Activated naive CD4-positive, alpha-beta T cell treated with anti-CD3 and anti-CD28 coated beads, Interleukin-2, amount 10 ng/mL, durations not matched to agents 7 days and 5 days (primary cell): ENCODE measurements around the gene LYRM1.
"Not testable (repeated sequence)": the region's sequence is repeated elsewhere in the genome, so short reads cannot be mapped to it uniquely, and the experiment has no call there.

Source experiments
- CTCF ChIA-PET: fragments of 350-600 bp; sonication (Branson Sonifier 250); formaldehyde crosslinking; loops from one replicate; lab custom pipeline; 2021; ENCODE audit warnings: antibody characterized with exemption; lab: Charles Lee
- DNase-seq: peaks from one replicate; pipeline ENCODE4 v3.0.0-alpha.2; 2020
- H3K27ac Mint-ChIP-seq: one replicate; pipeline ENCODE4 v1.8.0; 2021; ENCODE audit warnings: mild to moderate bottlenecking, moderate library complexity, mixed read lengths
- H3K27me3 Mint-ChIP-seq: one replicate; pipeline ENCODE4 v1.8.0; 2021; ENCODE audit warnings: mild to moderate bottlenecking, mixed read lengths
- H3K36me3 Mint-ChIP-seq: one replicate; pipeline ENCODE4 v1.8.0; 2021; ENCODE audit warnings: mixed read lengths
- H3K4me1 Mint-ChIP-seq: one replicate; pipeline ENCODE4 v1.8.0; 2021; ENCODE audit warnings: mixed read lengths
- H3K4me3 Mint-ChIP-seq: one replicate; pipeline ENCODE4 v1.8.0; 2021; ENCODE audit warnings: mild to moderate bottlenecking, moderate library complexity, mixed read lengths
- H3K9me3 Mint-ChIP-seq: one replicate; pipeline ENCODE4 v1.8.0; 2021; ENCODE audit warnings: mixed read lengths

The LYRM1 gene

DNA sequence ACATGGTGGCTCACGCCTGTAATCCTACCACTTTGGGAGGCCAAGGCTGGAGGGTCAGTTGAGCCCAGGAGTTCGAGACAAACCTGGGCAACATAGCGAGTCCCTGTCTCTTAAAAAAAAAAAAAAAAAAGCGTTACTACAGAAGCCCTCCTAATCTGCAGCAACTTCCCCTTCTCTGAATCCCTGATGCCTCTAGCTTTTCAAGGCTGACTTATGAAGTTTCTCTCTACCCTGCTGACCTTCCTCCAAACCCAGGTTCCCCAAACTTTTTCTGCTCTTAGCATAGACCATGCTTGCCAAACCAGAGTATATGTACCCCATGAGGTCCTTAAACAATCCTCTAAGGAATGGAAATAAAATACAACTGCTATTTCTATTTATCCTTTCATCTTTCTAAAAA is 16.4 kb downstream of the LYRM1 start:
- Mint-ChIP-seq H3K4me3 (no peak overlapping the region), H3K27me3 (no peaks in the 10 kb centered on the region), H3K36me3 (peaks cover 17% of the 10 kb centered on the region), H3K4me1 (peaks cover 8% of the 10 kb centered on the region), H3K27ac (no peak overlapping the region), H3K9me3 (no peaks in the 10 kb centered on the region)
- CTCF ChIA-PET = no interaction called here
- DNase-seq = no peak

DNA sequence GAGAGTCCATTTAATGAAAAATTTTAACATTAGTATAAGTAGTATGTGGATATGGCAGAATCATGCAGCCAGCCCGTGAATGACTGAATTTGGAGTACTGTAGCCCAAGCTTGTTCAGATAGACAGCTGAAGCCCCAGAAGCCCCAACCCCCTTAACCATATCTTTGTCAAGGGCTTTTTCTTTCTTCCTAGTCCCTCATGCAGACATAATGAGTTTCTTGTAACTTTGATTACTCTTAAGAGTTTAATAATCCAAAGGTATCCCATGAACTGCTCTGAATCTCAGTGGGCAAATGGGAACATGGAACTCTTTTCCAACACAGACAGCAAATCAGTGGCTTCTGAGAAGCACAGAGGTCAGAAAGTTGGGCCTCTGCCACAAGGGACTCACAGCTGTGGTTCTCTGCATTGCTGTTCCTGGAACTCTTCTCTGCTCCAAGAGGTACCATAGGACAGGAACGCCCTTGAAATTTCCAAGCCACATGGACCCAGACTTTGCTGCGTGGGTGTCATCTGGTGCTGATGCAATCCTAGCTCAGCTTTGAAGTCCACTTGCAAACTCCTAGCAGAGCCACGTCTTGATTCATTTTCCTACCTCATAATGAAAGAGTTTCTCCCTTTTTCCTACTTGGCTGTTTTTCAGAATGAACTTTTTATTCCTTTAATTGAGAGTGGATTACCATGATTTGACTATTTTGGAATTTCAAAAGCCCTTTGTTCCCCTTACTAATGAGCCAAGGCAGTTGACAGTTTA is 18.1 kb downstream of the LYRM1 start:
- Mint-ChIP-seq H3K9me3 (no peaks in the 10 kb centered on the region), H3K27me3 (no peaks in the 10 kb centered on the region), H3K27ac (no peak overlapping the region), H3K4me1 (peaks cover 3% of the 10 kb centered on the region), H3K36me3 (peaks cover 19% of the 10 kb centered on the region), H3K4me3 (no peak overlapping the region)
- DNase-seq = no peak
- CTCF ChIA-PET = no interaction called here

DNA sequence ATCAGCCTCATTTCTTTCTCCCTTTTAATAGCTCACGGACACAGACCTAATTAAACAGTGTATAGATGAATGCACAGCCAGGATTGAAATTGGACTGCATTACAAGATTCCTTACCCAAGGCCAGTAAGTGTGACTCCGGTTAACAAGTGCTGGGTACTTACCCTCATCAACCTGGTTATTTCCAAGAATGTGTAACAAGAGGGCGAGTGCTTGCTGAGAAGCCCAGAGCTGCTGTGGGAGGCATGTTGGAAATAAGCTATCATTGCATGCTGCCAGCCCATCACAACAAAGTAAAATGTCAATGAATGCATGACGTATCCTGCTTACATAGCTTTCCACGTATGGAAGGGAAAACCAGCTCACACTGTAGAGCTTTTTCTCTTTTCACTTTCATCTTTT is 19.5 kb downstream of the LYRM1 start:
- no peak for DNase-seq
- H3K9me3 Mint-ChIP-seq = no peaks in the 10 kb centered on the region
- H3K27me3 Mint-ChIP-seq = no peaks in the 10 kb centered on the region
- no peak overlapping the region for H3K27ac Mint-ChIP-seq
- H3K36me3 Mint-ChIP-seq = peaks cover 19% of the 10 kb centered on the region
- H3K4me1 Mint-ChIP-seq = no peaks in the 10 kb centered on the region
- no peak overlapping the region for H3K4me3 Mint-ChIP-seq
- CTCF ChIA-PET = interaction anchor here (0.8 to 1.0 kb wide), 2 partner anchors 17 to 70 kb away, joined by 4 read pairs; no protein-coding TSS in a partner anchor

DNA sequence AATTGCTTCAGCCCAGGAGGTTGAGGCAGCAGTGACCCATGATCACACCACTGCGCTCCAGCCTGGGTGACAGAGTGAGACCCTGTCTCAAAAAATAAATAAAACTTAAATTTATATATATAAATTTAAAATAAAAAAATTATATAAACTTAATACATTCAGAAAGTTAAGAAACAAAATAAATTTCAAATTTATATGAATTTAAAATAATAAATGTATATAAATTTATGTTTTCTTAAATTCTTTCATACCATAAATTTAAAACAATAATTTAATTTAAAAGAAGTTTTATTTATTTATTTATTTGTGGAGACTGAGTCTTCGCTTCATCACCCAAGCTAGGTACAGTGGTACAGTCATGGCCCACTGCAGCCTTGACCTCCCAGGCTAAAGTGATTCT is 20.2 kb downstream of the LYRM1 start:
- H3K4me1 Mint-ChIP-seq = no peaks in the 10 kb centered on the region
- H3K36me3 Mint-ChIP-seq = peaks cover 17% of the 10 kb centered on the region
- CTCF ChIA-PET = interaction anchor here (1.0 kb wide), 1 partner anchor 70 kb away, joined by 4 read pairs; no protein-coding TSS in a partner anchor
- no peak overlapping the region for H3K4me3 Mint-ChIP-seq
- H3K27ac Mint-ChIP-seq = no peak overlapping the region
- no peaks in the 10 kb centered on the region for H3K27me3 Mint-ChIP-seq
- no peaks in the 10 kb centered on the region for H3K9me3 Mint-ChIP-seq
- DNase-seq = no peak

DNA sequence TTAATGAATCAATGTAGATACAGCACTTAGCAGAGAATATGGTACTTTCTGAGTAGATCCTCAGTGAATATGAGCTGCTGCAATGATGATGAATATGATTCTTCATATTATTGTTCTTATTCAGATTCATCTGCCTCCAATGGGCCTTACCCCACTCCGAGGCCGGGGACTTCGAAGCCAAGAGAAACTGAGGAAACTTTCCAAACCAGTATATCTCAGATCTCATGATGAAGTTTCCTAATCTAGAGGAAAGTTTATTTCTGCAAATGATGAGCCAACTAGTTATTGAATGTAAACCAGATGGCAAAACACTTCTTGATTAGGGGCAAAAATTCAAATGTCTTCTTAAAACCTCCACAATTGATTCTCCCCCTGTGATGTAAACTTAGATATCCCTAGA is 23.3 kb downstream of the LYRM1 start:
- no peak for DNase-seq
- Mint-ChIP-seq H3K27ac (no peak overlapping the region), H3K36me3 (peaks cover 11% of the 10 kb centered on the region), H3K27me3 (no peaks in the 10 kb centered on the region), H3K4me1 (no peaks in the 10 kb centered on the region), H3K4me3 (no peak overlapping the region), H3K9me3 (no peaks in the 10 kb centered on the region)
- CTCF ChIA-PET = no interaction called here

DNA sequence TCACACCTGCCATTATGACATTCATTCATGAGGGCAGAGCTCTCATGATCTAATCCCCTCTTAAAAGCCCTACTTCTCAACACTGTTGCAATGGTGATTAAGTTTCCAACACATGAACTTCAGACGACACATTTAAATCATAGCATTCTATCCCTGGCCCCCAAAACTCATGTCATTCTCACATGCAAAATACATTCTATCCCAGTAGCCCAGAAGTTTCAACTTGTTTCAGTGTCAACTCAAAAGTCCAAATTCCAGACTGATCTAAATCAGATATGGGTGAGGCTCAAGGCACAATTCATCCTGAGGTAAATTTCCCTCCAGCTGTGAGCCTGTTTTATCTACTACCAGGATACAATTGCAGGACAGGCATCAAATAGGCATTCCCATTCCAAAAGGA is 25.2 kb downstream of the LYRM1 start:
- CTCF ChIA-PET = no interaction called here
- no peak for DNase-seq
- H3K4me1 Mint-ChIP-seq = no peaks in the 10 kb centered on the region
- no peaks in the 10 kb centered on the region for H3K27me3 Mint-ChIP-seq
- H3K9me3 Mint-ChIP-seq = no peaks in the 10 kb centered on the region
- H3K36me3 Mint-ChIP-seq = peaks cover 9% of the 10 kb centered on the region
- no peak overlapping the region for H3K27ac Mint-ChIP-seq
- no peak overlapping the region for H3K4me3 Mint-ChIP-seq

DNA sequence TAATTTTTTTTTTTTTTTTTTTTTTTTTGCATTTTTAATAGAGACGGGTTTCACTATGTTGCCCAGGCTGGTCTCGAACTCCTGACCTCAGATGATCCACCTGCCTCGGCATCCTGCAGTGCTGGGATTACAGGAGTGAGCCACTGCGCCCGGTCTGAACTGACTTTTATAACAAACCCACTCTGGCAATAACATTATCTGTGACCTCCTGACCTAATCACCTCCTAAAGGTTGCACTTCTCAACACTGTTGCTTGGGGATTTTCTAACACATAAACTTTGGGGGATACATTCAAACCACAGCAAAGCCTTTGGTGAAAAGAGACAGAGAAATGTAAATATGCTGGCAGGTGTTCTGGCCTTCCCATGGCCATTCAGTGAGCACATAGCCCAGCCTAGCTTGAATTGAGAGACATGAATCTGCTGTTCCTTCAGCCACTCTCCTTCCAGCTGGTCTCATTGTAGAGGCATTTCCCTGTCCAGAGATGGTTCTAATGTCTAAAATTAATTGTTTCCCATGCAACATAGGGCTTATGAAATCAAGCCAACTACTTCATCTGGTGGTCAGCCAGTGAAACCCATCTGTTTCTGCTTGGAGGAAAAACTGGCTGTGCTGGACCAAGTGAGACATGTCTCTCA is 28.3 kb downstream of the LYRM1 start:
- no peak for DNase-seq
- H3K4me3 Mint-ChIP-seq = no peak overlapping the region
- CTCF ChIA-PET = no interaction called here
- no peaks in the 10 kb centered on the region for H3K4me1 Mint-ChIP-seq
- peaks cover 4% of the 10 kb centered on the region for H3K27me3 Mint-ChIP-seq
- no peaks in the 10 kb centered on the region for H3K9me3 Mint-ChIP-seq
- H3K36me3 Mint-ChIP-seq = peaks cover 8% of the 10 kb centered on the region
- no peak overlapping the region for H3K27ac Mint-ChIP-seq

DNA sequence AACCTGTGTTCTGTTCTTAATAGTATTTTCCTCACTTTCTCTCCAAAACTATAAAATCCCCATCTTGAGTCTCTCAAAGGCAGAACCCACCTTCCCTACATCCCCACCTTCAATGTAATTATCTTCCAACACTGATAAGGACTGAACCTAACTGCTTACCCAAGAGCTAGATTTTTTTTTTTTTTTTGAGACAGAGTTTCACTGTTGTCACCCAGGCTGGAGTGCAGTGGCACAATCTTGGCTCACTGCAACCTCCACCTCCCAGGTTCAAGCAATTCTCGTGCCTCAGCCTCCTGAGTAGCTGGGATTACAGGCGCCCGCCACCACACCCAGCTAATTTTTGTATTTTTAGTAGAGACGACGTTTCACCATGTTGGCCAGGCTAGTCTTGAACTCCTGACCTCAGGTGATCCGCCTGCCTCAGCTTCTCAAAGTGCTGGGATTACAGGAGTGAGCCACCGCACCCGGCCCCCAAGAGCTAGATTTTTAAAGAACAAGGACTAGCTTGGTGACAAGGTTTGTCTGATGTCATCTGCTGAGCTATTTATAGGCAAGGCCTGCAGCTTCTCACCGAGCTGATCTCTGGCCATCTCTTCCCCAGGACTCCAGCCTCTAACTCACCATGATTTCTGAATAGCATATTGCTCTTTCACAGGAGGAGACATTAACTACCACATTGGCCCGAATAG is 29.2 kb downstream of the LYRM1 start:
- H3K27ac Mint-ChIP-seq, H3K27me3 Mint-ChIP-seq, H3K4me3 Mint-ChIP-seq, H3K9me3 Mint-ChIP-seq, H3K4me1 Mint-ChIP-seq, H3K36me3 Mint-ChIP-seq, DNase-seq: not testable (repeated sequence)
- CTCF ChIA-PET = interaction anchor here (0.6 kb wide), 1 partner anchor 15 kb away, joined by 3 read pairs; no protein-coding TSS in a partner anchor

DNA sequence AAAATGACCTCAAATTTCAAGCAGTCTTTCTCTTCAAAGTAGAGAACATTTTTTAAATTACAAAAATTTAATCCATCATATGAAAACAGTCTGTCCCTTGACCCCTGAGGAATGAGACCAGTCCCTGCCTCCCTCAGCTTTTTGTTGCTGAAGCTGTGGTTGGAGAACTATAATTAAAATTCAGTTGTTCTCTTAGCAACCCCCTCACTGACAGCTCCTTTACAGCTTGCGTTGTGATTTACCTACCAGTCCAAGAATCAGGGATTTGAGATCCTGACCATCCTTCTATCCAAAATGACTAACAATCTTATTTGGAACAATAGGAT is 29.8 kb downstream of the LYRM1 start:
- Mint-ChIP-seq H3K36me3 (peaks cover 8% of the 10 kb centered on the region), H3K4me3 (no peak overlapping the region), H3K9me3 (no peaks in the 10 kb centered on the region), H3K27ac (no peak overlapping the region), H3K4me1 (no peaks in the 10 kb centered on the region), H3K27me3 (peaks cover 5% of the 10 kb centered on the region)
- CTCF ChIA-PET = interaction anchor here (0.6 to 0.7 kb wide), 2 partner anchors 9 to 14 kb away, joined by 3 to 5 read pairs; no protein-coding TSS in a partner anchor
- DNase-seq = no peak

DNA sequence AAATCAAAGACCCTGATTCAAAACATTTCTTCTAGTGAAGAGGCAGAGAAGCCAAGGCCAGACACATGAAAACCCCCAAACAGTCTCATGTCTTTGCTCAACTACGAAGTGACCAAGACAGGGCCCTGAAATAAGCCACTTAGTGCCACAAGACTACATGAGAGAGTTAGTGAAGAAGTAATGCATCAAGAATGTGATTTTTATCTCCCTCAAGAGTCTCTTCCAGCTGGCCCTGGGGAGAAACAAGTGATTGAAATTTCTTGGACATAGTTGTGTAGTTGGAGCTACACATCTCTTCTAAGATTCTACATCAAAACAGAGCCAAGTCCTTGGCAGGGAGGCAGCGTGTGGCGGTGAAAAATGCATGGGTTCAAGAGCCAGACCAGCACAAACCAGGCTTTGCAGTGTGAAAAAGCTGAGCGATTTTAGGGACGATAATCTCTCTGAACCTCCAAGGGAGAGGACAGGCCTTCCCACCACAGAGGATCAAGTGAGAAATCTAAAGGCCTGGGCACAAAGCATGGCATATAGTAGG is 30.6 kb downstream of the LYRM1 start:
- Mint-ChIP-seq H3K4me3 (no peak overlapping the region), H3K36me3 (peaks cover 3% of the 10 kb centered on the region), H3K9me3 (no peaks in the 10 kb centered on the region), H3K27me3 (peaks cover 10% of the 10 kb centered on the region), H3K4me1 (no peaks in the 10 kb centered on the region), H3K27ac (no peak overlapping the region)
- CTCF ChIA-PET = interaction anchor here (0.6 to 0.7 kb wide), 2 partner anchors 9 to 1092 kb away, joined by 4 to 5 read pairs; no protein-coding TSS in a partner anchor
- no peak for DNase-seq

DNA sequence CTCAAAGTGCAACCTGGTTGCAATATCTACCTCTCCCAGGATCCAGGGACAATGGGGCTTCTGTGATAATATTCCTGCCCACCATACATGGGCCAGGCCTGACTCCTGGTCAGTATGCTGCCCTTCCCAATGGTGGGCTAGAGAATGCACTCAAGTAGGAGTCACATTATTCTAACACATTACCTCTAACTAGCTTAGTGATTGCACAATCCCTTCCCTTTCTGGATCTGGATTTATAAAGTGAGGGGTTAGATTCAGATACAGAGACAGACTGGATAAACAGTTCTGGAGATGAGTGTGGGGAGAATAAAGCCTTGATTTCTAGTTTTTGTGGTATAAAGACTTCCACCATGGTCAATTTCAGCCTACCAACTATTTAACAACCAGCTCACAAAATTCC is 33.0 kb downstream of the LYRM1 start:
- Mint-ChIP-seq H3K27ac (no peak overlapping the region), H3K27me3 (peaks cover 21% of the 10 kb centered on the region), H3K36me3 (no peaks in the 10 kb centered on the region), H3K4me3 (no peak overlapping the region), H3K9me3 (no peaks in the 10 kb centered on the region), H3K4me1 (no peaks in the 10 kb centered on the region)
- CTCF ChIA-PET = no interaction called here
- DNase-seq = no peak

DNA sequence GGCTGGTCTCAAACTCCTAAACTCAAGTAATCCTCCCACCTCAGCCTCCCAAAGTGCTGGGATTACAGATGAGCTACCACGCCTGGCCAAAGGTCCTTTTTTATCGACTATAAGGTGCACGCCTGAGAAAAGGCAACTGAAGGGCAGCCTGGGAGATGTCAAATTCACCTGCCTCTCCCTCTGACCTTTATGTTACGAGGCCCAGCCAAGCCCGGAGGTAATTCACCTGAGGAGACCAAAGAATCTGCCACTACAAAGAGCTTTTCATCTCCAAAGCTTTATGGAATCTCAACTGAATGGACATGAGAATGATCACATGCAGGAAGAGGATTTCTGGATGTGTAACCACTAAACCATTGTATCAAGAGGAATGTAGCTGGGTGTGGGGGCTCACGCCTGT is 37.2 kb downstream of the LYRM1 start:
- Mint-ChIP-seq H3K4me1 (peaks cover 14% of the 10 kb centered on the region), H3K9me3 (no peaks in the 10 kb centered on the region), H3K4me3 (no peak overlapping the region), H3K27ac (no peak overlapping the region), H3K36me3 (no peaks in the 10 kb centered on the region), H3K27me3 (peaks cover 26% of the 10 kb centered on the region)
- no peak for DNase-seq
- CTCF ChIA-PET = interaction anchor here (1.7 kb wide), 1 partner anchor 87 kb away, joined by 7 read pairs; no protein-coding TSS in a partner anchor

DNA sequence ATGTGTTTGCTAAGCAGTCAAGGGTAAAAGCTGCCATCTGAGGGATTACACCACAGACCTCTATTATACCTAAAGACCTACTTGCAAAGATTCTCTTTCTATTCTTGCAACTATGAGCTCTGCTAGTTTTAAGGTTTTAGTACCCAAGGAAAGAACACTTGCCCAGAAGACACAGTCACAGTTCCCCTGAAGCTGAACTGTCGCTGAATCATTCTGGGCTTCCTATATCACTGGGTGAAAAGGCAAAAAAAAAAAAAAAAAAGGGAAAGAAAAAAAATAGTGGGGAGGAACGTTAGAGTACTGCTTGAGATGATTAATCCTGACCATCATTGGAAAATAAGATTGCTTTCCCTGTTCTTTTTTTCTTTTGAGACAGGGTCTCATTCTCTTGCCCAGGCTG is 37.9 kb downstream of the LYRM1 start:
- CTCF ChIA-PET = interaction anchor here (0.7 to 1.7 kb wide), 2 partner anchors 64 to 88 kb away, joined by 3 to 7 read pairs; no protein-coding TSS in a partner anchor
- Mint-ChIP-seq H3K9me3 (no peaks in the 10 kb centered on the region), H3K4me3 (no peak overlapping the region), H3K36me3 (no peaks in the 10 kb centered on the region), H3K27me3 (peaks cover 22% of the 10 kb centered on the region), H3K27ac (no peak overlapping the region), H3K4me1 (peaks cover 20% of the 10 kb centered on the region)
- DNase-seq = no peak

DNA sequence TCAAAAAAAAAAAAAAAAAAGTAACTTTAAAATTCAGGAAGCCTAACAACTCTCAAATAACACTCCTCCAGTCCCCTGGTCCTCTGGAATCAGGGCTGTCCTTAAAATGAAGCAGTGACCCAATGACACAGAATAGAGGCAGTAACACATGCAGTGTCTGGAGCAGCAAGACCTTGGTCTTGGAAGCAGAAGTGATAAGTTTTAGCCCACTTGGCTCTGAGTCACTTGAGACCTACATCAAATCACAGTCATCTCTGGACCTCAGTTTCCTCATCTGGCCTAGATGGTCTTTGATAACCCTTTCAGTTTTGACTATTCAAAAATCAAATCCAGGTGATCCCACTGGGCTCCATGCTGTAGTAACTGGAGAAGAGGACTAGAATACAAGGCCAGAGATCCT is 39.0 kb downstream of the LYRM1 start:
- CTCF ChIA-PET = interaction anchor here (1.7 kb wide), 1 partner anchor 89 kb away, joined by 7 read pairs; no protein-coding TSS in a partner anchor
- H3K4me1 Mint-ChIP-seq = peaks cover 32% of the 10 kb centered on the region
- H3K27me3 Mint-ChIP-seq = peaks cover 22% of the 10 kb centered on the region
- H3K27ac Mint-ChIP-seq = no peak overlapping the region
- no peaks in the 10 kb centered on the region for H3K36me3 Mint-ChIP-seq
- DNase-seq = no peak
- no peaks in the 10 kb centered on the region for H3K9me3 Mint-ChIP-seq
- no peak overlapping the region for H3K4me3 Mint-ChIP-seq
